Measurements from ENCODE around the gene DES.
A peak's percentile ranks its signal among the peaks of the same experiment; 100 is the strongest.
"Not testable (repeated sequence)": the region's sequence is repeated elsewhere in the genome, so short reads cannot be mapped to it uniquely, and the experiment has no call there.

DES gene

DNA sequence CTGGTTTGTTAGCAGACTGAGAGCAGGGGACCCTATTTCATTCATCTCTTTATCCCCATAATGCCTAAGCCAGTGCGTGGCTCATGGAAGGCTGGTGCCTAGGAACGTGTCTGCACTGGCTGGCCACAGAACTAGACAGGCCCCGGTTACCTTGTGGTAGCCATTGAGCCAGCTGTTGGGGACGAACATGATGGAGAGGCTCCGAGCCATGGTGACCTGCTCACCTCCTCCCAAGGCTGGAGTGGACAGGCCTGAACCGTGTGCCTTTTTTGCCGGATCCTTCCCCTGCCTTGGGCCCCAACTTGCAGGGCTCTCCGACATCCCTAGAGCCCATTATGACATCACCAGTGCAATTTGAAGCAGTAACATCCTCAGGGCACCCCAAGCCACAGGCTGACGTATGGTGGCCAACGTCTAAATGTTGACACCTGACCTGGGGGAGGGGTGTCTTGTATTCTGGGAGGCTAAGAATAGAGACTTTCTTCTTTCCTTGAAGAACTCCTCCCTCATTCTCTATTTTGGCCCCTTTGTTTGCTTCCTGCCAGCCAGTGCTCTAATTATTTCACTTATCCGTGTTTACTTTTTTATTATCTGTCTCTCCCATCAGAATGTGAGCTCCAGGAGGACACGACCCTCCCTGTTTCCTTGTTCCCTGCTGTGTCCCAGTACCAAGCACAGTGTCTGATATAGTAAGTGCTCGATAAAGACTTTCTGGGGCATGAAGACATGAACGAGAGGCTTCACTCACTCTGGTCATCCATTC, 18.3 kb upstream of the DES start:
- no peak for DNase-seq (ENCODE audit: low spot score)

DNA sequence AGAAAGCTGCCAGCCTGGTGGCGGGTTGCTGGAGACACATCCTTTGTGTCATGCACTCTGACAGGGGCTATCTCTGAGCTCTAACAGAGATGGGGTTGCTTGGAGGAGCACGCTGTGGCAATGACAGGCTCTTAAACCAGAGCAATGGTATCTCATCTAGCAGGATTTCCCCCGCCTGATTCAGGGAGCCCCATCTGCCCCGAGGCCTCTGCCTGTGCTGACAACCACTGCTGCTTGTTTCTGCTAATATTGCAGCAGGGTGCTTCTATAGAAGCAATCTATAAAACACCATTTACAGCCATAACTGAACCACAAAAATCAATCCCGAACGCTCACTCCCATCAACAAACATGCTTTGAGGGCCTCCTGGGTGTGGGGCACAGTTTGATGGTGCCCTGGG, 17.6 kb upstream of the DES start:
- no peak for DNase-seq (ENCODE audit: low spot score)

DNA sequence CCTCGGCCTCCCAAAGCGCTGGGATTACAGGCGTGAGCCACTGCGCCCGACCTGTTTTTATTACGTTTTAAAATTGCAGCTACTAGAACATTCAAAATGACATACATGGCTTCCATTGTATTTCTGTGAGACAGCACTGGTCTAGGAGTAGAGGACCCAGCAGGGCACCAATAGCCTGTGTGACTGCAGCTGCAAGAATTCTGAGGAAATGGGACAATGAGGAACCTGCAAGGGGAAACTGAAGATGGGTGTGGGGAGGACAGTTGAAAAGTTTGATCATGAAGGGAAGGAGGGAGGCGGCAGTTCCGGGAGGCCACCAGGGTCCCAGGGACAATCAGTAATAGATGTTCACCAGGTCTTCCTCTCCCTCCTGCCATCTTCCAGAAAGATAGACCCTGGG, 16.6 kb upstream of the DES start:
- no peak for DNase-seq (ENCODE audit: low spot score)

DNA sequence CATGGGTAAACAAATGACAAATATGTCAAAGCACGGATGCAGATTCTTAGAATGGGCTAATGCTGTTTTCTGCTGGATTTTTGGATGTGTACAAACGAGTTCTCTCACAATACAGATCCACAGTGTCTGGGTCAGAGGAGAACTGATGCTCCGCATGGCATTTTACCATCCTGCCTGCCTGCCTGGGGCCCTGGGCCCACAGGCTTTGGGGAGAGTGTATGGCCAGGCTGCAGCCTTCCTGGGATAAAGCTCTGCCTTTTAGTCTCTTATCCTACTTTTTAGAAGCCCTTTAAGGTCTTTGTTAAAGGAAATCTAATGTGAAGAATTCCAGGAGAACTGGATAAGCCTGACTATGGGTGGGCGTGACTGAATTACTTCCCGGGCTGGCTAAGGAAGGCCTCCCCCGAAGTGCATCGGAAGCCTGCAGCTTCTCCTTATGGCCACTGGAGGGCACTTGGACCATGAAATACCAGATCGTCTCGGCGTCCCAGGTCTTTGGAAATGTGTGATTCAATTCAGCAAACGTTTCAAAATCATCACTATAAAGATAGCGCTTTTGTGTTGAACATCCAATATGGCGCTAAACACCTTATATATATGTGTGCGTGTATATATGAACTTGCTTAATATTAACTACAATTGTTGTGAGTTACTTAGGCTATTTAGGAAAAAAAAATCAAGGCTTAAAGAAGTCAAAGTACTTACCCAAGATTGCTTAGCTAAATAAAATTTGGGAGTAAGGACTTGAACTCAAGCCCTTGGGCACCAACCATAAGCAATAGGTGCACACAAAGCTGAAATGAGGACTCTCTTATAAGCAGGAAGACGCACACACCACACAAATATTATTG, 15.3 kb upstream of the DES start:
- peak; percentile 85 for DNase-seq (ENCODE audit: low spot score)

DNA sequence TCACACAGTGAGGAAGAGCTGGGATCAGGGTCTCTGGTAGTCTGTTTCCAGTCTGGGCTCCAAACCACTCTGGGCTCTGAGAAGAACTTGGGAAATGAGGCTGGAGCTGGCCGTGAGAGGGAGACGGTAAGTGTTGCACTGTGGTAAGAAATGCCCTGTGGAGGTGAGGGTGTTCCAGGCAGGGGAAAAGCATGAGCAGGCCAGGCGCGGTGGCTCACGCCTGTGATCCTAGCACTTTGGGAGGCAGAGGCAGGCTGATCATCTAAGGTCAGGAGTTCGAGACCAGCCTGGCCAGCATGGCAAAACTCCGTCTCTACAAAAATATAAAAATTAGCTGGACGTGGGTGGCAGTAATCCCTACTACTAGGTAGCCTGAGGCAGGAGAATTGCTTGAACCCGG, 14.3 kb upstream of the DES start:
- no peak for DNase-seq (ENCODE audit: low spot score)

DNA sequence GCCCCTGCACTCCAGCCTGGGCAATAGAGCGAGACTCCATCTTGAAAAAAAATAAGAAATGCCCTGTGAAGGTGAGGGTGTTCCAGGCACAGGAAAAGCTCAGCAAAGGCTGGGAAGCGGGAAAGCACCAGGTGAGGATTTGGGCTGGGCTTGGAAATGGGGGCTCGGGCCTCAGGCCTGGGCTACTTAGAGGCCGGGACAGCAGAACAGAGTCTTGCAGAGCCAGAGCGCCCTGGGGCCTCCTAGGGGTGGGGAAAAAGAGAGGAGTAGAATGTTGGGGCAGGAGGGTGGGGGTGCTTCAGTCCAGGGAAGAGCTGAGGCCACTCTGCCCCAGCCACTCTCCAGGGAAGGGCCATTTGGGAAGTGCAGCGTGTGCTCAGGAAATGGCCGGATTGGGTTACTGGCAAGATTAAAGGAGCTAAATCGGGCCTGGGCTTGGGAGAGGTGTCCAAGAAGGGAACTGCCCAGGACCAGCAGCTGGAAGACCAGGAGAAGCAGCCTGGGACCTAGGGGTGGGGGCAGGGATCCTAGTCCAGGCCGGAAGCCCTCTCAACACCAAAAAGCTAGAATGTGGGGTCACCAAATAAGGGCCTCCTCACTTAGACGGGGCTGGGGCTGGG, 13.8 kb upstream of the DES start:
- no peak for DNase-seq (ENCODE audit: low spot score)

DNA sequence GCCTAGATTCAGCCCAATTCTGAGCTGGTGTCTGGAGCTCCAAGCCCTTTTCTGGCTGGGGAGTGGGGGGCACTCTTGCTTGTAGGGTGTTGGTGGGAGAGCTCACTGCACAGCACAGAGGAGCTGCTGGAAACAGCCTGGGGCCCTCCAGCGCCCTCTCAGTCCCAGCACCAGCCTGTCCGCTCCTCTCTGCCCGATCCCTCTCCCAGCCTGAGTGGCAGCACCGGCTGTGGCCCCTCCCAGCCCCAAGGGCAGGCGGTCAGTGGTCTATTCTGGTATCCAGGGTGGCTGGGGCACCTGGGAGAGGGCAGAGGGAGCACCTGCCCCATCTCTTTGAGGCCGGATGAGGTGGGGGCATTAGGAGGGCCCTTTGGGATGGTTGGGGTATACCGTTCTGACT, 13.2 kb upstream of the DES start:
- DNase-seq (ENCODE audit: low spot score), result no peak

DNA sequence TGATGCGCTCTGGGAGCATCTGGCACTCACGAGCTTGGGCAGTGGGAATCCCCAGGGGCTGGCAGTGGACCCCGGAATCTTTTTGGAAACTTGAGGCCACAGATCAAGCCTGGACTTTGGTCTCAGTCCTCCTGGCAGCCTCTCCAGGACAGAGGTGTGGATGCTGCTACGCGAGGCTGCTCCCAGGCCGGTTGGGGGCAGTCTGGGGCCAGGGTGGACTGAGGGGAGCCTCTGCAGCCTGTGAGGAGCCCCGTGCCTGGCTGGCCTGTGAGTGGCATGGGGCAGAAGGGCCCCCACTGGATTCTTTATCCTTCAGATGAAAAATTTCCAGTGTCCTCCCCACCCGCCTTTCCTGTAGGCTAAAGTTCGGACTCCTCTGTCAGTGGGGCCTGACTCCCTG, 12.7 kb upstream of the DES start:
- DNase-seq (ENCODE audit: low spot score), result no peak

DNA sequence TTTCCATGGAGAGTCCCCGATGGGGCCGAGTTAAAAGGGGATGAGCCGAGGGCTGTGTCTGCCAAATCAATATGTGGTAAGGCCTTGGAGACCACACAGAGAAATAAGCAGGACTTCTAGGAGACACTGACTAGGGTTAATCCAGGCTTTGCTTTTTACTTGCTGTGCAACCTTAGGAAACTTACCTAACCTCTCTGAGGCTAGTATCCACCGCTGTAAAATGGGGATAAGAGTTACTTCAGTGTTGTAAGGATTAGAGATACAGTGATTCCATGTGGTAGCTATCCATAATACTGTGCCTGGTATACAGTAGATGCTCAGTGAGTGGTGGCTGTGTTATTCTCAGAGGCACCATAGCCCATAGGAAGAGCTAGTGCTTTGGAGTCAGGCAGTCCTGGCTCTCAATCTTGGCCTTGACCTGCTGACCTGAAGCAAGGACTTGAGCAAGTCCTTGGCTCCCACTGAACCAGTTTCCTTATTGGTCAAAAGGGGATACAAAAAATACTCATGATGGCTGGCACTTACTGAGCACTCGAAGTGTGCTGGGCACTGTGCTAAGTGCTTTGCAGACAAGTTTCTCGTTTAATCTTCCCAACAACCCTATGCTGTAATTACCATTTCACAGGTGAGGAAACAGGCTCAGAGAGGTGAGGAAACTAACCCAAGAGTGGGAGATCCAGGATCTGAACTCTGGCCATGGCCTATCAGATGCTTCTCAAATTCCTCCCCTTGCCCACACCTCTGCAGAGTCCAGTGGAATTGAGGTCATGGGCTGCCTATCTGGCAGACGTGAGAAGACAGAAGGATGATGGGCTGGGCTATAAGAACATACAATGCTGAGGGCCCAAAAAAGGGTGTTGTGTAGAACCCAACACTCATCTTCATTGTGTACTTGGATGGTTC, 12.0 kb upstream of the DES start:
- no peak for DNase-seq (ENCODE audit: low spot score)

DNA sequence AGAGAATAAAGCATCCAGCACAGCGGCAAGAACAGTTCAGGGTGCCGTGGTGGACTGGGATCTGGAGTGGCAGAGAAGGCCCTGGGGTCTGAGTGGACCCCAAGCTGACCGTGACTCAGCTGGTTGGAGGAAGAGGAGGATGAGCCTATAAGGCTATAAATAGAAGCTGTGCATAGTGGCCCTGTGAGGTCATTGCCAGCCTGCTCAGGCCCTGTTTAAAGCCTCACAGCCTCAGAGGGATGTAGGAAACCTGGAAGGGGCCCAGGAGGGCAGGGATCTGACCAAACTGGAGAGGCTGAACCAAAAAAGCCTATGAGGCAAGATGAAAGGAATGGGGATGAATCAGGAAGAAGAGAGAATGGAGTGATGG, 11.3 kb upstream of the DES start:
- peak; percentile 92 for DNase-seq (ENCODE audit: low spot score)

DNA sequence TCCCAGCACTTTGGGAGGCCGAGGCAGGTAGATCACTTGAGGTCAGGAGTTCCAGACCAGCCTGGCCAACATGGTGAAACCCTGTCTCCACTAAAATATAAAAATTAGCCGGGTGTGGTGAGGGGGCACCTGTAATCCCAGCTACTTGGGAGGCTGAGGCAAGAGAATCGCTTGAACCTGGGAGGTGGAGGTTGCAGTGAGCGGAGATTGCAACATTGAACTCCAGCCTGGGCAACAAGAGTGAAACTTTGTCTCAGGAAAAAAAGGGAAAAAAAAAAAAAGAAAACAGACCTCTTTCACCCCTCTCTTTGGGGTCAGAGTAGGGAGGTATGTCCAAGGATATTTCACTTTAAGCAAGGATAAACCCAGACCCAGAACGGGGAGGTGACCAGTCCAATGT, 10.8 kb upstream of the DES start:
- not testable (repeated sequence) for DNase-seq (ENCODE audit: low spot score)

DNA sequence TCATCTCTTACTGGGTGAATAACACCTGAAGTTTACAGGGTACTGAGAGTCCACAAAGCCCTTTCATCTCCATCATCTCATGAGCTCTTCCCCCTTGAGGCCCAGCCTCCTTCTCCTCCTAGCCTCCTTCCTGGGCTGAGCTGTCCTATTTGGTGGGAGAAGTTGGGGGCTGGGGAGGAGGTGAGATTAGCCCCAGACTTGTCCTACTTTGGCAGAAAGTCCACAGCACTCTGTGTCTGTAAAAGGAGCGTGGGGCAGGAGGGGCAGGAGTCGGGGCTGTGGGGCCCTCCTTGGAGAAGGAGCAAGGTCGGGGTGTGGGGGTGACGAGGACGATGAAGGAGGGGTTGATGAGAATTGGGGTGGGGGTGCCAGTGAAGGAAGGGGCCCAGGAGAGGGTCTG, 10.0 kb upstream of the DES start:
- DNase-seq (ENCODE audit: low spot score), result no peak

DNA sequence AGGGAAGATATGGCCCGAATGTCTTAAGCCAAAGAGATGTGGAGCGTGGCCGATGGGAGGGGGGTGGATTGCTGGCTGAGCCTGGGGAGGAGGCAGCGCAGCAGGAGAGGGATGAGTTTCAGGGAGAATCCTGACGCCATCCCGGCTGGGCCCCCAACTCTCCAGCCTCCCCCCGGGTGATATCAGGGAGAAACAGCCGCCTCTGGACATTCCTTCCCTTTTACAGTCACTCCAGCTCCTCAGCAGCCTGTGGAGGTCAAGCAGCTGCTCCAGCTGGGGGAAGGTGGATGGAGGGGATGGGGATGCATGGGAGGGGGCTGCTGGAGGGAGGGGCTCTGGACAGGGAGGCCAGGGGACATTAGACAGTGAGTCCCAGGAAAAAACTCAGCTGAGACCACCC, 9.5 kb upstream of the DES start:
- DNase-seq (ENCODE audit: low spot score), result no peak

DNA sequence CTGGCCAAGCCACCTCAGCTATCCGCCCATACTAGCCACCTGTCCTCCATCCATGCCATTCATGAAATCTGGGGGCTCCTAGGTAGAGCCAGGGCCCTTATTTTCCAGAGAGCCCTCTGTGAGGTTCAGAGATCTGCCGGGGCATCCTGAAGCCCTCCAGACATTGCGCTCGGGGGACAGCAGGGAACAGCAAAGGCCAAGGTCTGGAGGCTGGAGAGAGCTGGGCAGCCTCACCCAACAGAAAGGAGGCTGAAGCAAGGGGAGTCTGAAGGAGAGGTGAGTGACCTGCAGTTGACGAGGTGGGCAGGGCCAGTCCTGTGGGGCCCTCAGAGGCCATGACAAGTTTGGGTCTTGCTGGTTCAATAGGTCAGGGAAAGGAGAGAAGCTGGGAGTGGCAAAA, 8.6 kb upstream of the DES start:
- DNase-seq (ENCODE audit: low spot score), result no peak

DNA sequence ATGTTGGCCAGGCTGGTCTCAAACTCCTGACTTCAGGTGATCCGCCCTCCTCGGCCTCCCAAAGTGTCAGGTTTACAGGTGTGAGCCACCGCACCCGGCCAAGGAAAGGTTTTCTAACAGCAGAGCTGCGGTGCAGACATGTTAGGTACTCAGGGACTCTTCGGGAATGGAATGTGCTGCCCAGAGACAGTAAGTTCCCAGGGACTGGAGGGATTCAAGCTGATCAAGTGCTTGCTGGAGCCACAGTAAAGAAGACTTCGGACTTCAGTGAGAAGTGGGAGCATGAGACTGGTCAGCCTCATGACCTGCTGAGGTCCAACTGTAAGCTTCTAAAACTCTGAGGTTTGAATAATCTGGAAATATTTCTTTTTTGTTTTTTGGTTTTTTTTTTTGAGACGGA, 7.8 kb upstream of the DES start:
- no peak for DNase-seq (ENCODE audit: low spot score)

DNA sequence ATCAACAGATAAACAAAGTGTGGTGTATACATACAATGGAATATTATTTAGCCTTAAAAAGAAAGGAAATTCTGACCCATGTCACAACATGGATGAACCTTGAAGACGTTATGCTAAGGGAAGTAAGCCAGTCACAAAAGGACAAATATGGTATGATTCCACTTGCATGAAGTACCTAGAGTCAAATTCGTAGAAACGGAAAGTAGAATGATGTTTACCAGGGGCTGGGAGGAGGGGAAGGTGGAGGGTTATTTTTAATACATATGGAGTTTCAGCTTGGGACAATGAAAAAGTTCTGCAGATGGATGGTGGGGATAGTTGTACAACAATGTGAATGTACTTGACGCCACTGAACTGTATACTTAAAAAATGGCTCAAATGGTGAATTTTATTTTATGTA, 3.3 kb upstream of the DES start:
- DNase-seq (ENCODE audit: low spot score), result no peak

DNA sequence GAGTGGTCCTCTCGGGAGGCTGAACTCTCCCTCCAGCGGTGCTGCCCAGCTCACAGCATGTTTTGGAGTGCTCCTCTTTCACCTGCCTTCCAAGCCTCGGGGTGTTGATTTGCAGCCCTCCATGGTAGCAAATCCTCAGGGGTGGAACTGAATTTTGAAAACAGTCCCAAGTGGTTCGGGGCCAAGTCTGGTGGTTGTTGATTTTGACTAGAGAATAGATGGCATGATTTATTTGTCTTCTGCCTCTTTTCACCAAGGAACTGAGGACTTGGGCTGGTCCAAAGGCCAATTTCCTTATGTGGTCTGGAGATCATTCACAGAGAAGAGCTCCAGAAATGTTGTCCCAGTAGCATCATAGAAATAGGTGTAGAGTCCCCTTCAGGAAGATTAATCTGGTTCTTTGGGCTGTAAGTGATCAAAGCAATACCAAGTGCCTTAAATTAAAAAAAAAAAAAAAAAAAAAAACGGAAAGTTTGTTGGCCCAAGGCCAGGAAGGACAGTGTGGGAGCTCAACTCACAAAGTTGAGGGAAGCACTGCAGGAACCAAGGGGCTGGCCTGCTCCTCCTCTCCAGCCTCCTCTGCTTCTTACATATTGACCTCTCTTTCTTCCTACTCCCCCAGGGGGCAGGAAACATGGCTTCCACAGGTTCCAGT, 2.5 kb upstream of the DES start:
- DNase-seq (ENCODE audit: low spot score), result no peak

DNA sequence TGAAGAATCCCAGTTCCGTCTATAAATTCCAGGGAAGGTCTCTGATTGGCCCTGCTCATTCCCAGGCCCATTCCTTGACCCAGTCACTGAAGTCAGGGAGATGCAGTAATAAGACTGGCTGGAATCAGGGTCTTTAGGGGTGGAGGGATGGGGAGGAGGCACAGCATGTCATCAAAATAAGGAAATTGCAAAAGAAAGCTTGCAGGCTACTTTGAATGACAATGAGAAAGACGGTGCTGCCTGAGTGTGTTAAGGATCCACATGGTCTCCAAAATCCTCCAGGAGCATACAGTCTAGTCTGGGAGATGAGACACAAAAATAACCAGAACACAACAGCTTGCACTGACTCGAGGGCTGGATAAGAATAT, 2.0 kb upstream of the DES start:
- no peak for DNase-seq (ENCODE audit: low spot score)

DNA sequence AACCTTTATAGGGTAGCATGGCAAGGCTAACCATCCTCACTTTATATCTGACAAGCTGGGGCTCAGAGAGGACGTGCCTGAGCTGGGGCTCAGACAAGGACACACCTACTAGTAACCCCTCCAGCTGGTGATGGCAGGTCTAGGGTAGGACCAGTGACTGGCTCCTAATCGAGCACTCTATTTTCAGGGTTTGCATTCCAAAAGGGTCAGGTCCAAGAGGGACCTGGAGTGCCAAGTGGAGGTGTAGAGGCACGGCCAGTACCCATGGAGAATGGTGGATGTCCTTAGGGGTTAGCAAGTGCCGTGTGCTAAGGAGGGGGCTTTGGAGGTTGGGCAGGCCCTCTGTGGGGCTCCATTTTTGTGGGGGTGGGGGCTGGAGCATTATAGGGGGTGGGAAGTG, 1.2 kb upstream of the DES start:
- no peak for DNase-seq (ENCODE audit: low spot score)

DNA sequence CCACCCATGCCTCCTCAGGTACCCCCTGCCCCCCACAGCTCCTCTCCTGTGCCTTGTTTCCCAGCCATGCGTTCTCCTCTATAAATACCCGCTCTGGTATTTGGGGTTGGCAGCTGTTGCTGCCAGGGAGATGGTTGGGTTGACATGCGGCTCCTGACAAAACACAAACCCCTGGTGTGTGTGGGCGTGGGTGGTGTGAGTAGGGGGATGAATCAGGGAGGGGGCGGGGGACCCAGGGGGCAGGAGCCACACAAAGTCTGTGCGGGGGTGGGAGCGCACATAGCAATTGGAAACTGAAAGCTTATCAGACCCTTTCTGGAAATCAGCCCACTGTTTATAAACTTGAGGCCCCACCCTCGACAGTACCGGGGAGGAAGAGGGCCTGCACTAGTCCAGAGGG, 803 bp upstream of the DES start:
- no peak for DNase-seq (ENCODE audit: low spot score)

DNA sequence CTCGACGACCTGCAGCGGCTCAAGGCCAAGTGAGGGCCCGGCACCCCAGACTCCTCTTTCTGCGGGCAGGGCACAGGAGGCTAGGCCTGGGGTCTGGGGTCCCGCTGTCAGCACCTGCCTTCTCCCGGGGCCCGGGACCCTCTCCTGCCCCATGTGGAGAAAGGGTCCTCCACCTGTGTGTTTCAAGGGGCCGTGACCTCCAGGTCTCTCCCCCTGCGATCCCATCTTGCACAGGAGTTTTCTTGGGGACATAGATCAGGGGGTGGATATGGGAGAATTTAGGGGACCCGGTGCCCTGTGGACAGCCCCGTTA, 791 bp downstream of the DES start:
- DNase-seq (ENCODE audit: low spot score), result no peak

Data from AG20443 (cell line).